HG02588 (cell line): ENCODE results near the gene WFDC2.

Source experiments
- ATAC-seq: cut with Tn5 transposase; IDR thresholded peaks from one replicate; pipeline ENCODE4 v1.9.1; 2021; ENCODE audit warnings: mild to moderate bottlenecking, moderate library complexity; ENCODE audit not compliant: unreplicated experiment

WFDC2 gene

DNA sequence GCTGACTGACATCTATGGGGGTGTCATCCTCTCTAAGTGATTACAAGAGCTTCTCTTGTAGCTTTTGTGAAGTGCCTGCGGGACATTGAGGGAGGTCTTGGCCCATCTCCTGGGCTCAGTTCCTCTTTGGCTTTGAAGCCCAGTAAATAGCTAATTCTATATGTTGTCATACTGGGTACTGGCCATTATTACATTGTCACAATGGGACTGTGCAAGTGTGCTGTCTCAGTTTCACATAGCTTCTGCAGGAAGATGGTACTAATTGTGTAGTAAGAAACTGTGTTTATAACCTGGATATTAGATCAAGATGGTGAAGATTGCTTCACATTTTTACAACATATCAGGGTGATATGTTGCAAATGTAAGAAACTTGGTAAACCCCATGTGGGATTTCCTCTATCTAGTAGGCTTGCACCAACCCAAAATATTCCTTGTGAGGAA lies 26.0 kb downstream of the WFDC2 start:
- ATAC-seq = no peak

DNA sequence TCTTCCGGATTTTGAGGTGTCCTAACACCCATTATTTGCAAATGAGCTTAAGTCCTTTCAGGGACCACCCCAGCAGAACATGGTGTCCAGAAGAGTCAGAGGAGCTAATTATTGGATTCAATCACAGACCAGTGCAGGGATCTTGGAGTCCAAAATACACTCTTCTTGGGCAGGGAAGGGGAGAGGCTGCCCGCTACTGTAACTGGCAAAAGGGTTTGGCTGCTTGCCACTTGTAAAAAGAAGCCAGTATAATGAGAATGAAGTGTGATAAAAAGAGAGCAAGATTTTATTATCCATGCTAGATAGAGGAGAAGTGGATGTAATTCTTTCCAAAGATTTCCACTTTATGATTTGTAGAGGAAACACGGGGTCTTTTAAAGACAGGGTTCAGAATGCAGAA lies 26.6 kb downstream of the WFDC2 start:
- no peak for ATAC-seq

DNA sequence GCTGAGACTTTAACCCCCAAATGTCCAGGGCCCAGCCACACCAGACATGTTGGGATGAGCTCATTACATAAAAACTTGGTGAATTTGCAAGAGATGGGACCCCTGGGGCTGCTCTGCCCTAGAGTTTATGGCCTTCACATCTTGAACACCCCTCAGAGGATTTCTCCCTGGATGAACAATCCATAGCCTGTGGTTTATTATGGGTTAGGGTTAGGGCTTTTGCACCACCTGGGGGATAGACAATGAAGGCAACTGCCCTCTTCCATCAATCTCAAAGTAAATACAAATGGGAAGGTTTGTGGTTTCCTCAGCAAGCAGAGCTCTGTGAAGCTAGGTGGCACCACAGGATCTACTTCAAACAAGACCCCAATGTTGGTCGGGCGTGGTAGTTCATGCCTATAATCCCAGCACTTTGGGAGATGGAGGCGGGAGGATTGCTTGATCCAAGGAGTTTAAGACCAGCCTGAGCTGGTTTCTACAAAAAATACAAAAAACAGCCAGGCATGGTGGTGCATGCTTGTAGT lies 28.5 kb downstream of the WFDC2 start:
- no peak for ATAC-seq

DNA sequence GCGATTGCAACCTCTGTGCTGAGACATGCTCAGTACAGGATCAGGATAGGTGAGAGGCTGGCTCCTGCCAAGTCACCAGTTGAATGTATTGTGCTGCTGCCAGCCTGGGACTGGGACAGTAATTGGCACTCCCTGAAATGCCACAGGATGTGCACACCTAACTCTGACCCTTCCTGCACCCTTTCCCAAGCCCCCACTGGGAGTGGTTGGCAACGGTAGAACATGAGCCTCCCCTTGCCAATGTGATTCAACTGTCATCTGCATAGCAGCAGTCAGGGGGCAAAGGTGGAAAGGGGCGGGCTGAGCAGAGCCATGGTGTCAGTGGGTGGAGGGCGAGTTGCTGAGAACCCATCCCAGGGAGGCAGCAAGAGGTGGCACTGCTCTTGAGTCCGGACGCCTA lies 30.5 kb downstream of the WFDC2 start:
- no peak for ATAC-seq

DNA sequence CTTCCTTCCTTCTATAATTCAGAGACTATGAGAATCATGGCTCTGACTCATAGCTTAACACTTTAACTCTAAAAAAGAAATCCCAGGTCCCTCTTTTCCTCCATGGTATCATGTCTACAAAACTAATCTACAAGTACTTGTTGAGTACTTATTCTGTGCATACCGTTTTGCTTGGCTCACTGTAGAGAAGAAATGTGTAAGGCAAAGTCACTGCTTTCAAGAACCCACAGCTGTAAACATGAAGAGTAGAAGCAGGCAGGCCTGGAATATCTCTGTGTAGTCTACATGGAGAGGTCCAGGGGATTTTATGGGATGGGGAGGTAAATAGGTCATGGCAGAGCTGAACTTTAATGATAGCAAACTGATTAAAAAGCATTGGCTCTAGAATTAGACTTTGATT lies 32.0 kb downstream of the WFDC2 start:
- ATAC-seq = no peak

DNA sequence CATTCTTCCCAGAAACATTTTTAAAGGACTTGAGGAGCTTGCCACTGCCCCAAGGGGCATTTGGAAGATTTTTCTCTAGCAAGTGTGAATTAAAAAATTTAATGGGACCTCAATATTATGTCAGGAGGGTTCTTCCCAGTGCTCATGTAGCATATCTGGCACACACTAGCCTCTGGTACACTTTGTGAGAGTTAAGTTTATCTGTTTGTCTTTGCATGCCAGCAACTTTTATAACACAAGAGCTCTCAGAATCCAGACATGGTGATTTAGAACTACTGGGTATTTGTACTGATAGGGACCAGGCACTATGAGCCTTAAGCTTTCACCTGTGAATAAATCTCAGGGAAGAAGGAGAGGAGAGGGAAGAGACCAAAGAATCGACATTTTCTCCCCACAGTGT lies 33.0 kb downstream of the WFDC2 start:
- no peak for ATAC-seq

DNA sequence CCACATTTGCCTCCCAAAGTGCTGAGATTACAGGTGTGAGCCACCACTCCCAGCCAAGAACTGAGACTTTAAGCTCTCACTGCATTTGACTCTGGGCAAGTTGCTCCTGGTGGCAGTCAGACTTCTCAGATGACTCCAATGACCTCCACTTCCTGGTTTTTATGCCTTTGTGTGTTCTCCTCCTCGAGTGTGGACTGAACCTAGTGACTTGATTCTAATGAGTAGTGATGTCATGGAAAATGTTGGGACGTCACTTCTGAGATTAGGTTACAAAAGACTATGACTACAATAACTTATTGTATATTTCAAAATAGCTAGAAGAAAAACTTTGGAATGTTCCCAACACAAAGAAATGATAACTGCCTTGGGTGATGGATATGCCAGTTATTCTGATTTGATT lies 33.9 kb downstream of the WFDC2 start:
- no peak for ATAC-seq

DNA sequence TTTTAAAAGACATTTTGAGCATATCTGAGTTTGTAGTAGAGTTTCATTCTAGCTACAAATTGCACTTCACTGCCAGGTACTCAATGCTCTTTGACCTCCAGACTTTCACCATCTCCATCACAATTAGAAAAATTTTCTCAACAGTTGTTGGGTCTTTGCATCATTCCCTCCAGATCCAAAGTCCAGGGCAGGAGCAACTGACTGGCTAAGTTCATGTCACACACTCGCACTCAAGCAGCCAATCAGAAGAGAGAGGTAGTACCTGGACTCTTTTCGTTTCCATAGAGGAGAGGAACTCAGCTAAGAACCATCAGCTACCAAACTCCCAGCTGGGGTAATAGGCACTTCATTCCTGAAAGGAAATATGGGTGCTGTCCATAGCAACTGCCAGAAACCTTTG lies 36.8 kb downstream of the WFDC2 start:
- ATAC-seq = no peak

DNA sequence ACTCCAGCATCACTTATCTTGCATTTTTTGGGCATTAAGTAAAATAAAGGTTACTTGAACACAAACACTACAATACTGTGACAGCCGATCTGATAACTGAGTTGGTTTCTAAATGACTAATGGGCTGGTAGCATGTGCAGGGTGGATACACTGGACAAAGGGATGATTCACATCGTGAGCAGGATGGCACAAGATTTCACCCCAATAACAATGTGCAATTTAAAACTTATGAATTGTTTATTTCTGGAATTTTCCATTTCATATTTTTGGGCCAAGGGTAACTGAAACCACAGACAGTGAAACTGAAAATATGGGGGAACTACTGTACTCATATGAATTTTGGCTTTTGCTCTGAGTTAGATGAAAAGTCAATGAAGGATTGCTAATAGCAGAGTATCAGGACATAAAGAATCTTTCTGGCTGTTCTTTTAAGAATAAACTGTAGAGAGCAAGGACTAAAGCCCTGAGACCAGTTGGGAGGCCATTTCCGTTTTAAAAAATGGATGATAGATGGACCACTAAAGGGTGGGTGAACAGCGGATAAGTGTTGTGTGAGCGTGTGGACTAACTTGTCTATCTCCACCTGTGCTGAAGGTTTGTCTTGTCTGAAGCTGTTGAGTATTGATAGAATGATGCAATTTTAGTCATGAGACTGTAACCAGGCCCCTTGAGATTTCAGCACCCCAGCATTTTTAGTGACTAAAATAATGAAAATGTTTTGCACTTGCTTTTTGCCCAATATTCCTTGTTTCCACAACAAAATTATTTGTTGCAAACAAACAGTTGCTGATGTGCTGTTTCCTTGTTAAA lies 37.7 kb downstream of the WFDC2 start:
- no peak for ATAC-seq

DNA sequence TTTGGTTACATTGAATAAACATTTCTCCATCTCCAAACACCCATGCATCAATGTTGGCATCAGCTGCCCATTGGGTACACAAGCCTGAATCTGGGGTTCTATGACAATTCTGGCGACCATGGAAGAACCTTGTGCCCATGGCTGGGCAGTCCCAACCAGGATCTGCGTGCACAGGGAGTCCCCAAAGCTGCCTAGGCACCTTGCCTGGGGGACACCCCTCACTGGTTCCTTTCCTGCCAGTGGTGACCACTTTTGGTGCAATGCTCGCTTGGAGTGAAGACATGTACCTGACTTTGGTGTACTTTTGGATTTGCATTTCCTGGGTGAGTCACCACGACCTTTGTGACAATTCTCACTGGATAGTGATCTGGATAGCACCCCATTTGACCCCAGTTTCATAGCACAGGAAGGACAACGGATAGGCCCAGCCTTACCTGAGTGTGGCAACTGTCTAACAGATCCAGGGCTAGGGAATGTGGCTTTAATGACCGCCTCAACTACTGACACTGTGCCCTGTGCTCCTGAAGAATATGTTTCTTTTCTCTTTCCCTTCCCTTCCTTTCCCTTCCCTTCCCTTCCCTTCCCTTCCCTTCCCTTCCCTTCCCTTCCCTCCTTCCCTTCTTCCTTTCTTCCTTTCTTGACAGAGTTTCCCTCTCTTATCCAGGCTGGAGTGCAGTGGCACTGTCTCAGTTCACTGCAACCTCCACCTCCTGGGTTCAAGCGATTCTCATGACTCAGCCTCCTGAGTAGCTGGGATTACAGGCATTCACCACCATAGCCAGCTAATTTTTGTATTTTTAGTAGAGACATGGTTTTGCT lies 38.7 kb downstream of the WFDC2 start:
- no peak for ATAC-seq

DNA sequence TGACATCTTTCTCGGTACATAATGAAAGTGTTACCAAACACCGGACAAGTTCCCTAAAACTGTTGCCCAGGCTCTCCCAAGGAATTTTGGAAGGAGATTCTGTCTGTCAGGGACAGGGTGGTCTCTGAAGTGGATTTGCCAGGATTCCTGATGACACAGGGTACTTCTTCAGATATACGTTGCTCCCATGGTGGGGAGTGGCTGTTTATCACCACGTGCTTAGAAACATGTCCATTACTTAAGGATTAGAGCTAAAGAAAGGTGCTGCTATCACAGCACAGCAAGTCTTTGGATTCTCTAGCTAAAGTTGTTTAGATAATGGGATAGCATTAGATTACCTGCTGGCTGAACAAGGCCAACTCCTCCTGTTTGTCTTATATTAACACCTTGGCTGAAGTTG lies 39.5 kb downstream of the WFDC2 start:
- no peak for ATAC-seq

DNA sequence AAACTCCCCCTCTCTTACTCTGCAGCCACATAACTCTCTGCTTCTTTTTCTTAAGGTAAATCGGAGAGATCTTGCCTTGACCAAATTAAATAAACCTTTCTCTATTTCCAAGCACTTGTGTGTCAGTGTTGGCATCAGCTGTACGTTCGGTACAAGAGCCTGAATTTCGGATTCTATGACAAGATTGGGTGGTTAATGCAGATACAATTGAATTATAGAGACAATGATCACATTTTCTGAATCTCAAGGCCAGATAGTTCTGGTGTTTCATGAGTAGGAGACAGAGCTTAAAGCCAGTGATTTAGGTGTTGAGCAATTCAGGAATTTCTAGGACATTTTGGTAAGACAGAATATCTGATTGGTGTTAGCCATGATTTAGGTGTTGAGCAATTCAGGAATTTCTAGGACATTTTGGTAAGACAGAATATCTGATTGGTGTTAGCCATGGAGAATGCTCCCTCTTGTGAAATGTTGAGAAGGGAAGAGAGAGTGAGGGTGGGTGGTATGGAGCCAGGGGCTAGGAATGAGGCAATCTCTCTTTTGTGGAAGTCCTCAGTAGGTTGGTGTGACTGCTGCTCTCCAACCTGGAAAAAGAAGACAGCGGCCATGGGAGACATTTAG lies 40.8 kb downstream of the WFDC2 start:
- ATAC-seq = no peak

DNA sequence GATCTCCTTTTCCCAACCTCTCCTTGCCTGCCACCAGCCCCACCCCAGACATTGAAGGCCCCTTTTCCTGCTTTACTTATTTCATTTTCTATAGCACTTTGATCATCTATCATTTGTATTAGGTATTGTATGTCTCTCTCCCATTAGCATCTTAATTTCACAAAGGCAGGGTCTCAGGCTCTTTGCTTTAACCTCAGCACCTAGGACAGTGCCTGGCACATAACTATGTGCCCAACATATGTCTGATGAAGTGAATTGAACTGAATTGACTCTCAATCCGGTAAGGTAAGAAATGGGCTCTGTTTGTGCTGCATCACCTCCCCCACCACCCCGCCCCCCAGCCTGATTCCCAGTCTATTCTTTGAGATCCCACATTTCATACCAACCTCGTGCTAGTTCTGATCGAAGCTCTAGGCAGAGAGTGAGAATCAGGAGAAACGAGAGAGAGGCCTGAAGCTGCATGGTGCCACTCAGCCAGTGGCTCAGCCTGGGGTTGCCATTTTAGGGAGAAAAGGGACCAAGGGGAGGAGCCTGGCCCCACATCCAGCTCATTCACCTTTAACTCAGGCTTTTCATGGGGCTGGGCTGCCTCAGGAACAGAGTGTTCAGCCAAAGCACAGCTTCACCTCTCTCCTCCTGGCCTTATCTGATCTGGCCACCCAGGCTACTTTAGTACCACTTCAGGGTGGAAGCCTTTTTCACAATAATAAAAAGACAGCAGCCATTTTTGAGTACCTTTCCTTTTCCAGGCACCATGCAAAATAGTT lies 45.8 kb downstream of the WFDC2 start, which contains the start of gene SPINT3:
TSS of gene SPINT3 (minus strand) at position 476 of the 767 bp plus-strand sequence. CDS start at position 462, 14 bp downstream.
- ATAC-seq = no peak

DNA sequence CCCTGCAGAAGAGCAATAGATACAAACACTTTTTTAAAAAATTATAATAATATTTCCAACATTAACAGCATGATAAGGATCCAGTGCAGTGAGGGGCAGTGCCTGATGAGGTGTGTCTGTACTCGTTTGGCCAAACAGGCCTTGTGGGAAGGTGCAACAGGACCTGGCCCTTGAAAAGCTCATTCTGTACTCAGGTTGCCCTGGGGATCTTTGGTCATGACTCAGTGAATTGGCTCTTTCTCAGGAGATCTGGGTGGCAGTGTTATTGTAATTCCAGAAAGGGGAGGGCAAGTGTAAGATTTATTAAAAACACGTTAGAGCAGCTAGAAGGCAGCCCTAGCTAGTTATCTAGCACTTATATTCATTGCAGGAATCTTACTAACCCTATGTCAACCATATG lies 48.7 kb downstream of the WFDC2 start:
- ATAC-seq = no peak

DNA sequence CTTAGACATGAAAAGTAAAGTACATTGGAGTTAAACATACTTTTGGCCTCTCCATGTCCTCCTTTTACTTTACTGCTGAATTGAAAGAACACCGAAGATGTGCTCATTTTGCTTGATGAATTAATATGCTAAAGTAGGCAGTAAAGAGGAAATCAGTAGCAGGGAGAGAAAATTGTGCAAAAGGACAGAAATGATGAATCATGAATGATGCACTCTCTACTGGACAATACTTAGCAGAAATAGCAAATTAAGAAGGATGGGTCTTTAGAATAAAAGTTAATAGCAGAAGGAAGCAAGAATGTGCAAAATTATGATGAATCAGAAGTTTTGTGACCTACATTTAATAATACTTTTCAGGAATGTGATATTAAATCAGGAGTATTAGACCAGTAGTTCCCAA lies 54.3 kb downstream of the WFDC2 start:
- ATAC-seq = no peak

DNA sequence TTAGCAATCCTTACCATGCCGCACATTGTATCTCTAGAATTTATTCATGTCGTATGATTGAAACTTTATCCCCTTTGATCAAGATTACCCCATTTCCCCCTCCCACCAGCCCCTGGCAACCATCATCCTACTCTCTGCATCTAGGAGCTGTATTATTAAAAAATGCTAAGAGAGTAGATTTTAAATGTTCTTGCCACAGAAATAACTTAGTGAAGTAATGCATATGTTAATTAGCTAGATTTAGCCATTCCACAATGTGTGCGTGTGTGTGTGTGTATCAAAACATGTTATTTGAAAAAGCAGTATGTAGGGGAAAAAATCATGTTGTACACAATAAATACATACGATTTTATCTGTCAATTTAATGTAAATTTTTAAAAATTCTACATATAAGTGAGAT lies 57.7 kb downstream of the WFDC2 start:
- ATAC-seq = no peak
